SH-SY5Y (cell line): ENCODE data around the gene MRPS27.

Experiments
- GATA2 ChIP-seq: IDR thresholded peaks from 2 replicates; pipeline ENCODE4 v1.6.1; 2011; ENCODE audit warnings: mild to moderate bottlenecking, low read depth, low read length
- GATA3 ChIP-seq: IDR thresholded peaks from 2 replicates; pipeline ENCODE4 v1.6.1; 2011; ENCODE audit warnings: low read depth, mild to moderate bottlenecking, low read length, moderate library complexity

The MRPS27 gene

DNA sequence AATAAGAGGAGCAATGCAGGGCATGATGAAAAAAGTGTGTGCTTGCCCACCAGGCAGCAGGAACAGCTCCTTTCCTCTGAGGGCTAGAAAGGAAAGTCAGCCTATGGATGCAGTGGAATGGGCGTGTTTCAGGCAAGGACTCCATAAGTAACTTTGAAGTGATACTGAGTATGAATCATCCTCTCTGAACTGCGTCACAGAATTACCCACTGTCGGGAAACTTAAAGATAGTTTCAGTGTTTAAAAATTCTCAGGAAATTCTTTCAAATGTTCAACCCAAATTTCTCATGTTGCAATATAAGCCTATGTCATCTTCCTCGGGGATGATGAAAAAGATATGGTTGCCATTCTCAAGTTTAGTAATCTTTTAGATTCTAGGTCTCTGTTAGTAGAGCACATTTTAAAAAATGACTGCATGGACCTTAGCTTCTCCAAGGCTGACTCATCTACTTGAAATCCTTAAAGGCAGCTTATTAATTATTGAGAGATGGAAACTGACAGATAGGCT is 27.8 kb upstream of the MRPS27 start:
- TF ChIP-seq GATA3 (no peak), GATA2 (no peak)

DNA sequence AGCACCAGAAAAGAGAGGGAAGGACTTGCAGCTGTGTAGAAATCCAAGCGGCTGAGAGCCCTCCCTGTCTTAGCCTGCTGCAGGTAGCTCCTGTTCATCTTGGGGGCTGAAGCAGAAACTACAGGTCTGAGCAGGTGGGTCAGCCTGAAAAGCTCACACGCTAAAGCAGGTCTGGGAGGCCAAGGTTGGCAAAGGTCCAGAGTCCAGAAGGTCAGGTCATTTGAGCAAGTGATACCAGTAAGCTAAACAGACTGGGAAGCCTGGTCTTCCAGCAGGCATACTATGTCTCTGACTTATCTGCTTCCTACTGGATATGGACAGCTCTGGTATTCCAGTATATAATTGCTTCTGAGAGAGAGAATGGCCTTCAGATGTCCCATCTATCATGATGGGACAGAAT is 26.4 kb upstream of the MRPS27 start:
- no peak for TF ChIP-seq GATA3
- no peak for TF ChIP-seq GATA2

DNA sequence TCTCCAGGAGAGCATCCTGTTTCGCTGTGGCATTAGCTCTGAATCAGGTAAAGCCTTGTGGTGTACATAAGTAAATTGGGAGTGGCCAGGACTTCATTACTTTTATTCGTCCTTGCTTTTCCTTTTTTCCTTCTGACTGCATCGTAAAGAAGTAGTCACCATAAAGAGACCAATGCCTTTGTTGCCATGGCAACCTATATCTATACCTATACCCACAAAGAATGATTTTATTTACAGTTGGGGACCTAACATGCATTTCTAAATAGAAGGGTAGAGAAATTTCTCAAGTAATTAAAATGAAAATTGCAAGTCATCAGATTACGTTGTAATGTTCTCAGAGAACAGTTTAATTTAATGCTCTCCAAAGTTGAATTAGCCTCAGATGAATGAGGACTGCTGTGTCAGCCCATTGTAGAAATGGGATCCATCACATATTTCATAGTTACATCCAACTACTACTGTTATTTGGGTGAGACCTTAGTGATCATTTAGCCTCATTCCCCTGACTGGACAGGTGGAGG is 18.7 kb upstream of the MRPS27 start:
- TF ChIP-seq GATA2, result no peak
- no peak for TF ChIP-seq GATA3

DNA sequence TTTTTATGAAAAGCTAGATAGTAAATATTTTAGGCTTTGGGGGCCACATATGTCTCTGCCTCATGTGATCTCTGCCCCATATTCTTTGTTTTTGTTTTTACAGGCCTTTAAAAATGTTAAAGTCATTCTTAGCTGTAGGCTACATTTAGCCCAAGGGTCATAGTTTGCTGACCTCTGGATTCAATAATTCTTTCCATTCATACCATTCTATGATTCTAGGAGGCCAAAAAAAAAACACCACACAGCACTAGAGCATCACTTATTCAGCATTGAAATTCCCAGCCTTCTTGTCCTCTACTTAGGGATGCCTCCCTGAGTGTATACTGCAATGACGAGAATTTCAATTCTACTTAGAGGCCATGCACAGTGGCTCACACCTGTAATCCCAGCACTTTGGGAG is 17.1 kb upstream of the MRPS27 start:
- TF ChIP-seq GATA2 (no peak), GATA3 (no peak)

DNA sequence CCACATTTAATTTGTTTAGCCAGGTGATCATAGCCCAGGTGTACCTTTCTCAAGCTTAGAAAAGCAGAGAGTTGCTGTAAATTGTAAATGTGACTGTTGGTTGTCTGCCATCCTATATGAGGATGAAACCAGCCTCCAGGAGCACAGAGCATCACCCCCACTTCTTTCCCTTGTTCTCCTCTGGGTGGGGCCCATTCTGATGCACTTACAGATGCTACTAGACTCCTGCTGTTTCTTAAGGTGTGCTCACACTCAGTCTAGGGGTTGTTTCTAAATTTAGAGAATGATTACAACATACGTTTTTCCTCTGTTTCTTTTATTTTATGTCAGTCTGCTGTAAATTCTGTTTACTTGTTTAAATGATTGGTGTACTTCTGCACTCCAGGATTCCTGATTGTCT is 10.7 kb upstream of the MRPS27 start:
- TF ChIP-seq GATA3 (no peak), GATA2 (no peak)

DNA sequence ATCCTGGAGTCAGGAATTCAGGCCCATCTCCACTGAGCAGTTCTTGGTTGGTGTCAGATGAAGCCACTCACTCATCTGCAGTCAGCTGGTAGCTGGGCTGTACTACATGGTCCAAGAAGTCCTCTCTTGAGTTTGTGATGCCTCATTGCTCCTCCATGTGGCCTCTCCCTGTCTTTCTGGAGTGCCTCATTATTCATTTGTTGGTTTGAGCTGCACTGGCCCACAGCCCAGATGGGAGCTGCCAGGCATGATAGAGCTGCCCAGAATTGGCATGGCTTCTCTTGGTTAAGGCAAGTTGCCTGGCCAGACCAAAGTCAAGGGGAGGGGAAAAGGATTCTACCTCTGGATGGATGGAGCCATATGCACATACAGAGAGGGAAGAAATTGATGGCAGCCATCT is 8.1 kb upstream of the MRPS27 start:
- TF ChIP-seq GATA2 (no peak), GATA3 (no peak)

DNA sequence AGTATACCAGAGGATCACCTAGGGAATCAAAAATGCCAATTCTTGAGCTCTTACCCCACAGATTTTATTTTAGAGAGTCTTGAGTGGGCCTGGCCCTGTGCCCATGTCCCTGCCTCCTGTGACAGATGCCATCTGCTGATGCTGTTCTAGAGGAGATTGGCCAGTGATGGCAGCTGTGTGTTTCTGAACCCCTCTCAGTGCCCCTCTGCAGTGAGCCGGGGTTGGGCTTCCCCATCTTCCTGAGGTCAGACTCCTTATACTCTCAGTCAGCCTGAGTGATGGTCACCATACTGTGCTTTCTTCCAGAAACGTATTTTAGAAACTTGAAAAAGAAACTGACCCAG is 6.2 kb upstream of the MRPS27 start:
- TF ChIP-seq GATA3 (no peak), GATA2 (no peak)

DNA sequence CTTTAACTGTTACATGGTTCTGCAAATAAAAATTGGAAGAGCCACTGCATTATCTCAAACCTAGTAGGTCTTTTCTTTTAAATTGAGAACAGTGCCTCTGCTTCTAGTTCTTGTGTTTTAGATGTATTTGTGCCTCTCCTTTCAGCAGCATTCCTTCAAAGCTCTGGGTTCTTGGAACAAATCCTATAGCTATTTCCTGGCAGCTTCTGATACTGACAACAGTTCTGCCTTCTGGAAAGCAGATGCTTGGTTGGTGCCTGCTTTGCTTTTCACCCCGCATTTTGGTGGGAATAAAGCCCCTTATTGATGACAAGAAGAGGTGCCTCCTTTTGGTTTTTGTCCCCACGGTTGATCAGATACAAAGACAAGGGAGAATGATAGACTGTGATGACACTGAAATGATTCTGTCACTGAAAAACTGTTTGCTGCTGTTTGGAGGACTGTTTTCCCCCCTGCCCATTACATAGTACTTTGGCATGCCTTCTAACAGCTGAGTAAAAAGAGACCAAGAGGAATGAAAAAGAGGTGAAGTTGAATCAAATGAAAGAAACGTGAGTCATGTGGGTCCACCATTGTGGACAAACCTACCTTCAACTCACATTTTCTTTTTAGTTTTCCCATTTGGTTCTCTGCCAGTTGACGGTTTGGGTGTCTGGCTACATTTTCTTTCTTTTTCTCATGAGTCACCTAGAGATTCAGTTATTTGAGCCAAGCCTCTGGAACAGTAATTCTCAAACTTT is 5.7 kb upstream of the MRPS27 start:
- no peak for TF ChIP-seq GATA3
- no peak for TF ChIP-seq GATA2

DNA sequence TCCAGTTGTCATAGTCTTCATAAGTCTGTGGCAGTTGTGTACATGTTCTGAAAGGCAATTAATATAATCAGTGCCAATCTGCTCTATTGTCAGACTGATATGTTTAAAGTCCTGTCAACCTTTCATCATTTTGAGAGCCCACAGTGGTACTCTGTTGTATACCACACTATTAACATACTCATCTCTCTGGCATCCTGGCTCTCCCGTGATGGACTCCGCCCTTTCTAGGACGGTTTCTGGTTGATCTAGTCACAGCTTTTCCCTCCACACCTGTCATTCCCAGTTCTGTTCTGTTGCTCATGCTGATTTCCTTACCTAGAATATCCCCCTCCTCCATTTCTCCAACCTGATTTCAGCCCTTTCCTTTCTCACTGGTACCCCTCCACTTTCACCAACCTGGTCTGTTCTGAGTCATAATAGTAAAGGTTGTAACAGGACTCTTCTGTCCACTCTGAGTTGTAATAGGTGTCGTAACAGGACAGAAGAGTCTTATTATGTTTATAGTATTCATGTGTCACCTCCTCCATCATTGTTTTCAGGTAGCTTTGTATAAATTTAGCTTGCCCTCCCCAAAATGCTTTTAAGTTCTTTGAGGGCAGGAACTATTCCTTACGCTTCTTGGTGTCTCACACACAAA is 4.3 kb upstream of the MRPS27 start:
- TF ChIP-seq GATA3 (no peak), GATA2 (no peak)

DNA sequence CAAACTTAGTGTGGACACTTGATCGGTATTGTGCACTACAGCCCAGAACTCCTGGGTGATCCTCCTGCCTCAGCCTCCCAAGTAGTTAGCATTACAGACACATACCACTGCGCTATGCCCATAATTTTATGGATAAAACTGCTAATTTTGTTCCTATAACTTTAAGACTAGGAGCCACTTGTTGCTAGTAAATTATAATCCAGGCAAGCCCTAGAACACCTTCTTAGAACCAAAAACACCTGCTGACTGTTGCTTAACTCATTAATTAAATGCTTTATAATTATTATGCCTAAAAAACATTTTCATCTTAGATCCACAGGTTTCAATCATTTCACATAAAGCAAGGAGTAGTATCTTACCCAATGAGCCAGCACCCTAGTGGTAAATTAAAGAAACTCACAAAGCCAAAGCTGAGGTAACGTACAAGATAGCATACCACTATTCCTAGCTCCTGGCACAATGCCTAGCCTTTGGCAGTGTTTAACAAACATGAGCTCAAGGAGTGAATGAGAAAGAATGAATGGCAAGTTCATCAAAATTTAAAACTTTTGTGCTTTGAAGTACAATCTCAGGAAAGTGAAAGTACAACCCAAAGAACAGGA is 5.4 kb downstream of the MRPS27 start:
- TF ChIP-seq GATA2, result no peak
- no peak for TF ChIP-seq GATA3

DNA sequence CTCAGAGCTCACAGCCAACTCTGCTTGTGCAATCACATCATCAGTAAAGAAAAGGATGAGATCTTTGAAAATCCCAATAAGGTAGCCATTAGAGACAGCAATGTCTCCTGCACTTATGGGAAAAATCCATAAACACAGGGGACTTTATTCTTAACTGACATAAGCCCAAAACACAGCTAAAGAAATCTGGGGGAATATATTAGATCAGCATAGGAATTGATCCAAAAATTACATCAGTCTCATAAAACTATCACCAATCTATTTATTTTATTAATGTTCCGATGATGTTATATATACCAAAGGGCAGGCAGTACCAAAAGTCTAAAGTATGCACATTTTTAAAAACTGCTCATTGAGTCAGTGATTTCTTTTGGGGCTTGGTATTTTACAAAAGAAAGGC is 6.9 kb downstream of the MRPS27 start:
- no peak for TF ChIP-seq GATA2
- TF ChIP-seq GATA3, result no peak

DNA sequence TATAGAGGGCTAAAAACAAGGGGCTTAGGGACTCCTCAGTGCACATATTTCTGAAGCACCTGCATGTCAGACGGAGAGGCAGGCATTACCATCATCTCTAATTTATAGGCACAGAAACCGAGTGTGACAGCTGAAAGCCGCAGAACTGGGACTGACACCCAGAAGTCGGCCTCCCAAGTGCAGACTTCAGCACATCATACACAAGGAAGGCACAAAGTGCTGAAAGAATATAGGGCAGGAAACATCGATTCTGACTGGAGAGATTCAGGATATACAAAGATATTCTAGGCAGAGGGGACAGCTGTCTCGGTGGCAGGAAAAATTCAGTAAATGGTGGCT is 11.2 kb downstream of the MRPS27 start:
- TF ChIP-seq GATA2, result no peak
- no peak for TF ChIP-seq GATA3

DNA sequence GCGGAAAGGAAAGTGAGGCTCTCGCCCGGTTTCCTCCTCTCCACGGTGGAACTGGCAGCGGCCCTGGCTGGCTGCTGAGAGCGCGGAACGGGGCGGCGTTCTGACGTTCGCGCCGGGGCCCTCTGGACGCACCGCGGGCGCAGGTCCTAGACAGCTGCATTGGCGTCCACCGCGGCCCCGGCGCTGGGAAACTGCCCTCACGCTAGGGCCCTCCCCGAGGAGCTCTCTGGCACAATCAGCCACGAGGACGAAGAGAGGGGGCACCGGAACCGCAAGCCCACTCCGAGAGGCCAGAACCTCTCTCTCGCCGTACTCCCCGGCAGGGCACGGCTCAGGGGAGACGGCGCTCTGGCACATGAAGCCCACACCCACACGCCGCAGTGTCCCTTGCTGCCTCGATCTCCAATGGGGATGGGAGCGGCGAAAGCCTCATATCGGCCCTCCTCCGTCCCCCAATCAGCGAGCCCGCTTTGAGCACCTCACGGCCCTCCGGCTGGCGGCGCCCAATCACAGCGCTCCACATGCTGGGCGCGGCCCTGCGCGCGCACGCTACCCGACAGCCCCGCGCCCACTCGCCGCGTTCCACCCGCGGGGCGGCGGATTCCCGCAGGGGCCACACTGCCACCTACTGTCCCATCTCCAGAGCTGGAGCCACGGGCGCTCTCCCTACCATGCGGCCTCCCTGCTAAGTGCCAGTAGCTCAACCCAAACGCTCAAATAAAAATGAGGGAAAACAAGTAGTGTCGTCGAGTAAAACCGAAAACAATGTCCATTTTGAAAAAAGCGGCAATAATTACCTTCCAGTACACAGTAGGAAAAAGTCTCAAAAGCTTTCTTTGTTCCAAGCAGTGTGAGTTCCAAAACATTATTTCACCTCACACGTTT is 11.8 kb downstream of the MRPS27 start:
- TF ChIP-seq GATA2, result peak; percentile 18; the same call in 1 of the 2 replicates
- TF ChIP-seq GATA3, result no peak

DNA sequence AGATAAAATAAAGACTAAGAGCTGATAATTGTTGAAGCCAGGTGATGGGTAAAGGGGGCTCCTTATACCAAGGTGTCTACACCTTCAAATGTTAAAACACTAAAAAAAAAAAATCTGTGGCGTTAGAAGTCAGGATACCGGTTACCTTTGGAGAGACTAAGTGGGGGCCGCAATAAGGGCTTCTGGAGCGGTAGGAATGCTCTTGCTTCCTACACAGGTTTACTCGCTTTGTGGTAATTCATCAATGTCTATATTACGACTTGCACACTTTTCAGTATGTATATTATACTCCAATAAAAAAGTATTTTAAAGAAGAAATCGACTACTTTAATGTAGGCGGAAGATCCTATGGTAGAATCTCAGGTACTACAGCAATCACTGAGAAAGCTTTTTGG is 12.5 kb downstream of the MRPS27 start:
- TF ChIP-seq GATA3, result no peak
- no peak for TF ChIP-seq GATA2
